ENCODE measurements around the gene SCGB2B2.

DNA sequence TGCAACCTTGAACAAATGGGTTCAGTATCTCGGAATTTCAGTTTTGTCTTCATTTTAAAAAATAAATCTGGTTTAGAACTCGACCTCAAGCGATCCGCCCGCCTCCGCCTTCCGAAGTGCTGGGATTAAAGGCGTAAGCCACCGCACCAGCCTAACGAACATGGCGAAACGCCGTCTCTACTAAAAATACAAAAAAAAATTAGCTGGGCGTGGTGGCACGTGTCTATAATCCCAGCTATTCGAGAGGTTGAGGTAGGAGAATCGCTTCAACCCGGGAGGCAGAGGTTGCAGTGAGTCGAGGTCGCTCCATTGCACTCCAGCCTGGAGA, 1.1 kb upstream of the SCGB2B2 start:
- TF ChIP-seq, protein P1, sequence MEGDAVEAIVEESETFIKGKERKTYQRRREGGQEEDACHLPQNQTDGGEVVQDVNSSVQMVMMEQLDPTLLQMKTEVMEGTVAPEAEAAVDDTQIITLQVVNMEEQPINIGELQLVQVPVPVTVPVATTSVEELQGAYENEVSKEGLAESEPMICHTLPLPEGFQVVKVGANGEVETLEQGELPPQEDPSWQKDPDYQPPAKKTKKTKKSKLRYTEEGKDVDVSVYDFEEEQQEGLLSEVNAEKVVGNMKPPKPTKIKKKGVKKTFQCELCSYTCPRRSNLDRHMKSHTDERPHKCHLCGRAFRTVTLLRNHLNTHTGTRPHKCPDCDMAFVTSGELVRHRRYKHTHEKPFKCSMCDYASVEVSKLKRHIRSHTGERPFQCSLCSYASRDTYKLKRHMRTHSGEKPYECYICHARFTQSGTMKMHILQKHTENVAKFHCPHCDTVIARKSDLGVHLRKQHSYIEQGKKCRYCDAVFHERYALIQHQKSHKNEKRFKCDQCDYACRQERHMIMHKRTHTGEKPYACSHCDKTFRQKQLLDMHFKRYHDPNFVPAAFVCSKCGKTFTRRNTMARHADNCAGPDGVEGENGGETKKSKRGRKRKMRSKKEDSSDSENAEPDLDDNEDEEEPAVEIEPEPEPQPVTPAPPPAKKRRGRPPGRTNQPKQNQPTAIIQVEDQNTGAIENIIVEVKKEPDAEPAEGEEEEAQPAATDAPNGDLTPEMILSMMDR (conservative IDR thresholded peaks at IDR 0.05 in 1 of 2, IDR thresholded peaks at IDR 0.05 in 1 of 2; ENCODE audit: extremely low read depth in 1 of 2, insufficient read depth in 1 of 2, low read depth in 1 of 2, low read length in 2 of 2) = no peak
- no peak for TF ChIP-seq EZH2 (IDR thresholded peaks at IDR 0.05; ENCODE audit: borderline replicate concordance, low read length)
